Breast epithelium (tissue), 4 donors: Measurements from ENCODE around the gene ALOX5. TPM values are rescaled to one million over a fixed set of nuclear protein-coding genes. Genes with fewer than 3 reads are reported as not detected.

Source experiments
- DNase-seq, 2 donors: peaks; one replicate each; pipeline ENCODE4 v3.0.0-alpha.2; 2019; ENCODE audit warnings: low spot score in 2 of 2
- H3K27ac ChIP-seq, 2 donors: fragments of 200-600 bp; sonication (generic) in 1 of 2; one replicate each; pipeline ENCODE4 v1.5.1; 2016 to 2019; ENCODE audit warnings: mild to moderate bottlenecking in 1 of 2
- H3K27me3 ChIP-seq, 2 donors: fragments of 200-600 bp; sonication (generic) in 1 of 2; one replicate each; pipeline versions ENCODE4 v1.5.1 to v1.6.0; 2017 to 2019; ENCODE audit warnings: control low read depth in 1 of 2, mild to moderate bottlenecking in 1 of 2
- H3K36me3 ChIP-seq: fragments of 200-600 bp; one replicate; pipeline ENCODE4 v1.5.1; 2019
- H3K4me1 ChIP-seq, 2 donors: fragments of 200-600 bp; sonication (generic); one replicate each; pipeline ENCODE4 v1.5.1; 2016 to 2019; ENCODE audit warnings: control low read depth in 1 of 2
- H3K4me3 ChIP-seq, 3 donors: fragments of 200-600 bp; sonication (generic); 1 replicate in 2 of 3; 2 replicates in 1 of 3; pipeline ENCODE4 v1.5.1; 2016 to 2019; ENCODE audit warnings: mild to moderate bottlenecking in 3 of 3, moderate library complexity in 2 of 3
- H3K9me3 ChIP-seq, 2 donors: fragments of 200-600 bp; sonication (generic) in 1 of 2; one replicate each; pipeline ENCODE4 v1.5.1; 2016 to 2019; ENCODE audit warnings: control low read depth in 1 of 2
- CTCF ChIP-seq, 3 donors: fragments of 450-650 bp; IDR thresholded peaks; one replicate each; pipeline ENCODE4 v1.5.1; 2016 to 2017; ENCODE audit warnings: antibody characterized with exemption in 3 of 3, mild to moderate bottlenecking in 3 of 3, moderate library complexity in 3 of 3
- POLR2A ChIP-seq: fragments of 450-650 bp; IDR thresholded peaks from one replicate; pipeline ENCODE4 v1.6.1; 2016; ENCODE audit warnings: antibody characterized with exemption, mild to moderate bottlenecking, moderate library complexity
- POLR2AphosphoS5 ChIP-seq, 3 donors: sonication (generic); formaldehyde crosslinking; IDR thresholded peaks; one replicate each; pipeline ENCODE4 v1.6.1; 2017; ENCODE audit warnings: antibody characterized with exemption in 3 of 3
- intact Hi-C: fragments of 100-400 bp; cut with DNase I; formaldehyde crosslinking; loops from one replicate; pipeline ENCODE4 v1.15.1; 2023; ENCODE audit warnings: low total_unique reads
- total RNA-seq, 3 donors: library from RNA; depleted of rRNA; stranded (reverse); fragments of >200 nt; gene quantifications; one replicate each; pipeline ENCODE4 v1.1.0, GENCODE V29; 2016

The ALOX5 gene
- total RNA-seq, 3 donors from 2014 or later, result 33.4 to 67.5 (median 49.0) TPM

- no peak for DNase-seq
- no peak overlapping the region for H3K4me3 ChIP-seq
- no peaks in the 10 kb centered on the region for H3K4me1 ChIP-seq
- H3K36me3 ChIP-seq, result no peaks in the 10 kb centered on the region
- TF ChIP-seq POLR2AphosphoS5 (IDR thresholded peaks at IDR 0.05), result no peak
- peaks cover 0 to 3% of the 10 kb centered on the region in 2 donors for H3K9me3 ChIP-seq
- no peak overlapping the region for H3K27ac ChIP-seq
- intact Hi-C loops, result no loop called here
- no peaks in the 10 kb centered on the region for H3K27me3 ChIP-seq
Observed at GRCh38 chr10:45444976-45445898, 71.2 kb downstream of the ALOX5 start.

- no peak for DNase-seq
- TF ChIP-seq CTCF (IDR thresholded peaks at IDR 0.05), result no peak
- TF ChIP-seq POLR2A, result no peak
- no peak for TF ChIP-seq POLR2AphosphoS5 (IDR thresholded peaks at IDR 0.05)
- intact Hi-C loops, result no loop called here
- no peaks in the 10 kb centered on the region for H3K4me1 ChIP-seq
- no peaks in the 10 kb centered on the region for H3K27me3 ChIP-seq
- H3K9me3 ChIP-seq, result peaks cover 0 to 3% of the 10 kb centered on the region in 2 donors
- H3K4me3 ChIP-seq, result no peak overlapping the region
- H3K36me3 ChIP-seq, result no peaks in the 10 kb centered on the region
- H3K27ac ChIP-seq, result no peak overlapping the region
Observed at GRCh38 chr10:45446858-45447257, 72.8 kb downstream of the ALOX5 start.

- intact Hi-C loops, result no loop called here
- TF ChIP-seq POLR2A (no peak), POLR2AphosphoS5 (IDR thresholded peaks at IDR 0.05) (no peak), CTCF (IDR thresholded peaks at IDR 0.05) (no peak)
- Histone ChIP-seq H3K4me3 (no peak overlapping the region), H3K36me3 (no peaks in the 10 kb centered on the region), H3K27me3 (no peaks in the 10 kb centered on the region), H3K4me1 (no peaks in the 10 kb centered on the region), H3K9me3 (peaks cover 0 to 3% of the 10 kb centered on the region in 2 donors), H3K27ac (no peak overlapping the region)
- DNase-seq, result no peak
Observed at GRCh38 chr10:45447416-45447815, 73.4 kb downstream of the ALOX5 start.

GRCh38 chr10:45450866-45451265, 76.8 kb downstream of the ALOX5 start:
- DNase-seq, result no peak
- Histone ChIP-seq H3K4me3 (no peak overlapping the region), H3K36me3 (no peaks in the 10 kb centered on the region), H3K4me1 (no peaks in the 10 kb centered on the region), H3K27me3 (no peaks in the 10 kb centered on the region), H3K27ac (no peak overlapping the region), H3K9me3 (no peaks in the 10 kb centered on the region)
- TF ChIP-seq POLR2A (no peak), POLR2AphosphoS5 (IDR thresholded peaks at IDR 0.05) (no peak), CTCF (IDR thresholded peaks at IDR 0.05) (no peak)
- intact Hi-C loops, result no loop called here

- DNase-seq, result no peak
- H3K36me3 ChIP-seq, result no peaks in the 10 kb centered on the region
- H3K4me3 ChIP-seq, result no peak overlapping the region
- intact Hi-C loops, result no loop called here
- H3K9me3 ChIP-seq, result no peaks in the 10 kb centered on the region
- H3K27ac ChIP-seq, result no peak overlapping the region
- H3K27me3 ChIP-seq, result no peaks in the 10 kb centered on the region
- TF ChIP-seq POLR2AphosphoS5 (IDR thresholded peaks at IDR 0.05) (no peak), CTCF (IDR thresholded peaks at IDR 0.05) (no peak), POLR2A (no peak)
- no peaks in the 10 kb centered on the region for H3K4me1 ChIP-seq
Observed at GRCh38 chr10:45451407-45451806, 77.4 kb downstream of the ALOX5 start.
